ENCODE data around the gene KIT. TPM values are rescaled to one million over a fixed set of nuclear protein-coding genes. Genes with fewer than 3 reads are reported as not detected.

KIT gene
- total and polyA plus RNA-seq, 2 donors (not counting 3 experiments of a cell fraction or from before 2014, with no cell fraction given) = 19.8 to 39.7 TPM

- no peaks in the 10 kb centered on the region for H4K20me1 ChIP-seq (replicated peaks; ENCODE audit: control insufficient read depth, extremely low read depth, insufficient read depth, low read length)
- H2AFZ ChIP-seq (ENCODE audit: low read depth, low read length) = no peak overlapping the region
- no peaks in the 10 kb centered on the region for H3K27me3 ChIP-seq (ENCODE audit: control insufficient read depth in 2 of 2, insufficient read depth in 2 of 2, low read length in 2 of 2)
- ChIA-PET POLR2A (no interaction called here), CTCF (no interaction called here)
- BruUV-seq (replicated peaks) = no TSS peak
- H3K4me2 ChIP-seq (ENCODE audit: insufficient read depth, low read length) = no peak overlapping the region
- H3K9me3 ChIP-seq (replicated peaks; ENCODE audit: control insufficient read depth, insufficient read depth, low read length) = no peaks in the 10 kb centered on the region
- TF ChIP-seq MYC (IDR thresholded peaks at IDR 0.05; ENCODE audit: low read depth, low read length) = no peak
- no peak for TF ChIP-seq MAX (IDR thresholded peaks at IDR 0.05; ENCODE audit: insufficient read depth, insufficient read length)
- no peak for TF ChIP-seq POLR2AphosphoS5 (IDR thresholded peaks at IDR 0.05; ENCODE audit: insufficient read depth, low read depth, low read length)
- TF ChIP-seq CTCF (IDR thresholded peaks at IDR 0.05; ENCODE audit: extremely low read depth in 1 of 2, insufficient read depth in 1 of 2, low read depth in 1 of 2, low read length in 2 of 2) = no peak
- H3K79me2 ChIP-seq (ENCODE audit: control insufficient read depth, insufficient read depth, low read length) = no peaks in the 10 kb centered on the region
- H3K36me3 ChIP-seq (ENCODE audit: control insufficient read depth in 2 of 2, extremely low read depth in 1 of 2, insufficient read depth in 2 of 2, low read length in 2 of 2) = no peaks in the 10 kb centered on the region
- H3K27ac ChIP-seq (ENCODE audit: insufficient read depth, low read depth, low read length) = no peak overlapping the region
- FAIRE-seq = no peak
- H3K9me1 ChIP-seq (replicated peaks; ENCODE audit: control insufficient read depth, extremely low read depth, insufficient read depth, low read length) = no peaks in the 10 kb centered on the region
- H3K4me3 ChIP-seq (replicated peaks in 1 of 3; ENCODE audit: insufficient read depth in 1 of 3, low read depth in 1 of 3, low read length in 3 of 3) = no peak overlapping the region
- dilution Hi-C loops (cut with MboI; ENCODE audit: extremely low pct_ligation_motif_present, low sequenced_read_pairs) = no loop called here
- DNase-seq (ENCODE audit: low read depth, low spot score) = no peak
- no peaks in the 10 kb centered on the region for H3K4me1 ChIP-seq (ENCODE audit: control insufficient read depth, extremely low read depth, insufficient read depth, low read length)
- intact Hi-C loops (cut with micrococcal nuclease) = loop anchor here (10.0 kb wide), 1 partner anchor 202 kb away; no protein-coding TSS in a partner anchor
- H3K9ac ChIP-seq (replicated peaks; ENCODE audit: extremely low read depth, insufficient read depth, low read length) = no peak overlapping the region
These were observed 85.1 kb downstream of the KIT start for GRCh38 chr4:54742636-54743399.

- Histone ChIP-seq H4K20me1 (replicated peaks; ENCODE audit: control insufficient read depth, extremely low read depth, insufficient read depth, low read length) (no peaks in the 10 kb centered on the region), H3K27me3 (ENCODE audit: control insufficient read depth in 2 of 2, insufficient read depth in 2 of 2, low read length in 2 of 2) (no peaks in the 10 kb centered on the region), H3K9ac (replicated peaks; ENCODE audit: extremely low read depth, insufficient read depth, low read length) (no peak overlapping the region), H3K4me2 (ENCODE audit: insufficient read depth, low read length) (no peak overlapping the region), H3K4me1 (ENCODE audit: control insufficient read depth, extremely low read depth, insufficient read depth, low read length) (no peaks in the 10 kb centered on the region), H3K27ac (ENCODE audit: insufficient read depth, low read depth, low read length) (no peak overlapping the region), H3K36me3 (ENCODE audit: control insufficient read depth in 2 of 2, extremely low read depth in 1 of 2, insufficient read depth in 2 of 2, low read length in 2 of 2) (no peaks in the 10 kb centered on the region), H3K9me3 (replicated peaks; ENCODE audit: control insufficient read depth, insufficient read depth, low read length) (no peaks in the 10 kb centered on the region), H3K9me1 (replicated peaks; ENCODE audit: control insufficient read depth, extremely low read depth, insufficient read depth, low read length) (no peaks in the 10 kb centered on the region), H2AFZ (ENCODE audit: low read depth, low read length) (no peak overlapping the region), H3K4me3 (replicated peaks in 1 of 3; ENCODE audit: insufficient read depth in 1 of 3, low read depth in 1 of 3, low read length in 3 of 3) (no peak overlapping the region), H3K79me2 (ENCODE audit: control insufficient read depth, insufficient read depth, low read length) (no peaks in the 10 kb centered on the region)
- no peak for FAIRE-seq
- TF ChIP-seq POLR2A (IDR thresholded peaks at IDR 0.05; ENCODE audit: low read depth, low read length) = no peak
- TF ChIP-seq POLR2AphosphoS5 (IDR thresholded peaks at IDR 0.05; ENCODE audit: insufficient read depth, low read depth, low read length) = no peak
- TF ChIP-seq GATA2 (IDR thresholded peaks at IDR 0.05; ENCODE audit: insufficient read depth, insufficient read length, low read depth, low read length) = no peak
- TF ChIP-seq FOS (IDR thresholded peaks at IDR 0.05; ENCODE audit: borderline replicate concordance, insufficient read depth, low read length) = no peak
- TF ChIP-seq MYC (IDR thresholded peaks at IDR 0.05; ENCODE audit: low read depth, low read length) = no peak
- no peak for TF ChIP-seq CTCF (IDR thresholded peaks at IDR 0.05; ENCODE audit: extremely low read depth in 1 of 2, insufficient read depth in 1 of 2, low read depth in 1 of 2, low read length in 2 of 2)
- TF ChIP-seq JUN (IDR thresholded peaks at IDR 0.05; ENCODE audit: borderline replicate concordance, insufficient read depth, insufficient read length, low read depth) = no peak
- no peak for TF ChIP-seq MAX (IDR thresholded peaks at IDR 0.05; ENCODE audit: insufficient read depth, insufficient read length)
- no peak for TF ChIP-seq EZH2 (IDR thresholded peaks at IDR 0.05; ENCODE audit: borderline replicate concordance, low read depth, low read length, severe bottlenecking)
- intact Hi-C loops (cut with micrococcal nuclease) = loop anchor here (10.0 kb wide), 1 partner anchor 201 kb away; no protein-coding TSS in a partner anchor
- BruUV-seq (replicated peaks) = no TSS peak
- DNase-seq (ENCODE audit: low read depth, low spot score) = no peak
- ChIA-PET CTCF (no interaction called here), POLR2A (no interaction called here)
- dilution Hi-C loops (cut with MboI; ENCODE audit: extremely low pct_ligation_motif_present, low sequenced_read_pairs) = no loop called here
These were observed 85.8 kb downstream of the KIT start for GRCh38 chr4:54743562-54743961.
